ENCODE measurements around the gene CTBS.

GRCh38 chr1:84600796-84601195 lies 26.6 kb upstream of the CTBS start:
- TF ChIP-seq CTCF (conservative IDR thresholded peaks at IDR 0.05; ENCODE audit: low read depth, low read length) (no peak), EZH2 (IDR thresholded peaks at IDR 0.05; ENCODE audit: borderline replicate concordance, low read depth, low read length, poor library complexity, severe bottlenecking) (no peak)

Measured in A673 (cell line).